ENCODE measurements around the gene RALB. TPM values are rescaled to one million over a fixed set of nuclear protein-coding genes. Genes with fewer than 3 reads are reported as not detected.

RALB gene
- total and polyA plus RNA-seq, 2 experiments from 2014 or later: 15.2 to 17.4 TPM

DNA sequence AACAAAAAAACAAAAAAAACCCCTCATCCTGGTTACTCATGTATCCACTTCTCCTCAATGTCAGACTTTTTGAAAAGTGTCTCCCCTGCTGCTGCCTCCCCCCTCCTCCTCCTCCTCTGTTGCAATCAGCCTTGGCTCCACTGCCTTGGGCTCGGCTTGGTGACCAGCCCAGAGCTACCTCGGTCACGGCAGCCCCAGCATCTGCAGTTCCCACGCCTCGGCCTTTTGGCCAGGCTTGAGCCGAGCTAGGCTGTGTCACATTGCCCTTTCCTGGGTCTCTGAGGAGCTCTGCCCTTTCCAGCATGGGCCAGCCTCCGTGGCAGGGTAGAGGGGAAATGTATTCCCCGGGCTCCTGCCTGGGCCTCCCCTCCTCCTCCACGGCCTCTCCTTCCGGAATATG is 70.6 kb downstream of the RALB start (continued):
- TF ChIP-seq, protein P1, sequence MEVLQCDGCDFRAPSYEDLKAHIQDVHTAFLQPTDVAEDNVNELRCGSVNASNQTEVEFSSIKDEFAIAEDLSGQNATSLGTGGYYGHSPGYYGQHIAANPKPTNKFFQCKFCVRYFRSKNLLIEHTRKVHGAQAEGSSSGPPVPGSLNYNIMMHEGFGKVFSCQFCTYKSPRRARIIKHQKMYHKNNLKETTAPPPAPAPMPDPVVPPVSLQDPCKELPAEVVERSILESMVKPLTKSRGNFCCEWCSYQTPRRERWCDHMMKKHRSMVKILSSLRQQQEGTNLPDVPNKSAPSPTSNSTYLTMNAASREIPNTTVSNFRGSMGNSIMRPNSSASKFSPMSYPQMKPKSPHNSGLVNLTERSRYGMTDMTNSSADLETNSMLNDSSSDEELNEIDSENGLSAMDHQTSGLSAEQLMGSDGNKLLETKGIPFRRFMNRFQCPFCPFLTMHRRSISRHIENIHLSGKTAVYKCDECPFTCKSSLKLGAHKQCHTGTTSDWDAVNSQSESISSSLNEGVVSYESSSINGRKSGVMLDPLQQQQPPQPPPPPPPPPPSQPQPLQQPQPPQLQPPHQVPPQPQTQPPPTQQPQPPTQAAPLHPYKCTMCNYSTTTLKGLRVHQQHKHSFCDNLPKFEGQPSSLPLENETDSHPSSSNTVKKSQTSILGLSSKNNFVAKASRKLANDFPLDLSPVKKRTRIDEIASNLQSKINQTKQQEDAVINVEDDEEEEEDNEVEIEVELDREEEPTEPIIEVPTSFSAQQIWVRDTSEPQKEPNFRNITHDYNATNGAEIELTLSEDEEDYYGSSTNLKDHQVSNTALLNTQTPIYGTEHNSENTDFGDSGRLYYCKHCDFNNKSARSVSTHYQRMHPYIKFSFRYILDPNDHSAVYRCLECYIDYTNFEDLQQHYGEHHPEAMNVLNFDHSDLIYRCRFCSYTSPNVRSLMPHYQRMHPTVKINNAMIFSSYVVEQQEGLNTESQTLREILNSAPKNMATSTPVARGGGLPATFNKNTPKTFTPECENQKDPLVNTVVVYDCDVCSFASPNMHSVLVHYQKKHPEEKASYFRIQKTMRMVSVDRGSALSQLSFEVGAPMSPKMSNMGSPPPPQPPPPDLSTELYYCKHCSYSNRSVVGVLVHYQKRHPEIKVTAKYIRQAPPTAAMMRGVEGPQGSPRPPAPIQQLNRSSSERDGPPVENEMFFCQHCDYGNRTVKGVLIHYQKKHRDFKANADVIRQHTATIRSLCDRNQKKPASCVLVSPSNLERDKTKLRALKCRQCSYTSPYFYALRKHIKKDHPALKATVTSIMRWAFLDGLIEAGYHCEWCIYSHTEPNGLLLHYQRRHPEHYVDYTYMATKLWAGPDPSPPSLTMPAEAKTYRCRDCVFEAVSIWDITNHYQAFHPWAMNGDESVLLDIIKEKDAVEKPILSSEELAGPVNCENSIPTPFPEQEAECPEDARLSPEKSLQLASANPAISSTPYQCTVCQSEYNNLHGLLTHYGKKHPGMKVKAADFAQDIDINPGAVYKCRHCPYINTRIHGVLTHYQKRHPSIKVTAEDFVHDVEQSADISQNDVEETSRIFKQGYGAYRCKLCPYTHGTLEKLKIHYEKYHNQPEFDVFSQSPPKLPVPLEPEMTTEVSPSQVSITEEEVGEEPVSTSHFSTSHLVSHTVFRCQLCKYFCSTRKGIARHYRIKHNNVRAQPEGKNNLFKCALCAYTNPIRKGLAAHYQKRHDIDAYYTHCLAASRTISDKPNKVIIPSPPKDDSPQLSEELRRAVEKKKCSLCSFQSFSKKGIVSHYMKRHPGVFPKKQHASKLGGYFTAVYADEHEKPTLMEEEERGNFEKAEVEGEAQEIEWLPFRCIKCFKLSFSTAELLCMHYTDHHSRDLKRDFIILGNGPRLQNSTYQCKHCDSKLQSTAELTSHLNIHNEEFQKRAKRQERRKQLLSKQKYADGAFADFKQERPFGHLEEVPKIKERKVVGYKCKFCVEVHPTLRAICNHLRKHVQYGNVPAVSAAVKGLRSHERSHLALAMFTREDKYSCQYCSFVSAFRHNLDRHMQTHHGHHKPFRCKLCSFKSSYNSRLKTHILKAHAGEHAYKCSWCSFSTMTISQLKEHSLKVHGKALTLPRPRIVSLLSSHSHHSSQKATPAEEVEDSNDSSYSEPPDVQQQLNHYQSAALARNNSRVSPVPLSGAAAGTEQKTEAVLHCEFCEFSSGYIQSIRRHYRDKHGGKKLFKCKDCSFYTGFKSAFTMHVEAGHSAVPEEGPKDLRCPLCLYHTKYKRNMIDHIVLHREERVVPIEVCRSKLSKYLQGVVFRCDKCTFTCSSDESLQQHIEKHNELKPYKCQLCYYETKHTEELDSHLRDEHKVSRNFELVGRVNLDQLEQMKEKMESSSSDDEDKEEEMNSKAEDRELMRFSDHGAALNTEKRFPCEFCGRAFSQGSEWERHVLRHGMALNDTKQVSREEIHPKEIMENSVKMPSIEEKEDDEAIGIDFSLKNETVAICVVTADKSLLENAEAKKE (CRISPR knock-in tag; IDR thresholded peaks at IDR 0.05): no peak
- TF ChIP-seq POLR2AphosphoS5 (IDR thresholded peaks at IDR 0.05; ENCODE audit: low read depth) (no peak), EZH2 (IDR thresholded peaks at IDR 0.05; ENCODE audit: low read depth, unreplicated experiment) (no peak), JUNB (IDR thresholded peaks at IDR 0.05; ENCODE audit: unreplicated experiment) (no peak), STAT1 (IDR thresholded peaks at IDR 0.05; ENCODE audit: unreplicated experiment) (no peak), ZNF331 (CRISPR knock-in tag; IDR thresholded peaks at IDR 0.05; ENCODE audit: low read depth) (no peak), NANOG (IDR thresholded peaks at IDR 0.05; ENCODE audit: borderline replicate concordance) (no peak), ZNF114 (CRISPR knock-in tag; IDR thresholded peaks at IDR 0.05) (no peak)
- TF ChIP-seq, protein P2, sequence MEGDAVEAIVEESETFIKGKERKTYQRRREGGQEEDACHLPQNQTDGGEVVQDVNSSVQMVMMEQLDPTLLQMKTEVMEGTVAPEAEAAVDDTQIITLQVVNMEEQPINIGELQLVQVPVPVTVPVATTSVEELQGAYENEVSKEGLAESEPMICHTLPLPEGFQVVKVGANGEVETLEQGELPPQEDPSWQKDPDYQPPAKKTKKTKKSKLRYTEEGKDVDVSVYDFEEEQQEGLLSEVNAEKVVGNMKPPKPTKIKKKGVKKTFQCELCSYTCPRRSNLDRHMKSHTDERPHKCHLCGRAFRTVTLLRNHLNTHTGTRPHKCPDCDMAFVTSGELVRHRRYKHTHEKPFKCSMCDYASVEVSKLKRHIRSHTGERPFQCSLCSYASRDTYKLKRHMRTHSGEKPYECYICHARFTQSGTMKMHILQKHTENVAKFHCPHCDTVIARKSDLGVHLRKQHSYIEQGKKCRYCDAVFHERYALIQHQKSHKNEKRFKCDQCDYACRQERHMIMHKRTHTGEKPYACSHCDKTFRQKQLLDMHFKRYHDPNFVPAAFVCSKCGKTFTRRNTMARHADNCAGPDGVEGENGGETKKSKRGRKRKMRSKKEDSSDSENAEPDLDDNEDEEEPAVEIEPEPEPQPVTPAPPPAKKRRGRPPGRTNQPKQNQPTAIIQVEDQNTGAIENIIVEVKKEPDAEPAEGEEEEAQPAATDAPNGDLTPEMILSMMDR (conservative IDR thresholded peaks at IDR 0.05; ENCODE audit: low read depth in 2 of 2): no peak

Measured in GM23338 (cell line).